ENCODE results near the gene LPIN1. TPM values are rescaled to one million over a fixed set of nuclear protein-coding genes. Genes with fewer than 3 reads are reported as not detected.

The LPIN1 gene
- total and polyA plus RNA-seq, 2 of the 13 experiments (the other 11 are each of a cell fraction or from before 2014, with no cell fraction given), result 9.7 to 19.4 TPM

GRCh38 chr2:11863513-11864328, 117.3 kb downstream of the LPIN1 start (continued):
- TF ChIP-seq SP2 (CRISPR knock-in tag; IDR thresholded peaks at IDR 0.05) (peak; percentile 56), ZFYVE20 (CRISPR knock-in tag; IDR thresholded peaks at IDR 0.05; ENCODE audit: borderline replicate concordance, low read depth) (no peak), ZNF232 (CRISPR knock-in tag; IDR thresholded peaks at IDR 0.05; ENCODE audit: borderline replicate concordance) (no peak), SNAPC5 (CRISPR knock-in tag; IDR thresholded peaks at IDR 0.05; ENCODE audit: borderline replicate concordance) (no peak), ZNF563 (CRISPR knock-in tag; IDR thresholded peaks at IDR 0.05) (no peak), HMGXB4 (CRISPR knock-in tag; IDR thresholded peaks at IDR 0.05; ENCODE audit: borderline replicate concordance in 1 of 2, low read depth in 1 of 2) (peak; percentile 43 to 60; a peak in 2 of 4 replicates), POLR2G (IDR thresholded peaks at IDR 0.05; ENCODE audit: low read depth, low read length) (no peak), SP140L (CRISPR knock-in tag; IDR thresholded peaks at IDR 0.05; ENCODE audit: borderline replicate concordance) (no peak), UBTF (CRISPR knock-in tag; IDR thresholded peaks at IDR 0.05) (0 out of 2 replicates have a peak, but pooled peaks have one; percentile 18), ZBTB3 (CRISPR knock-in tag; IDR thresholded peaks at IDR 0.05; ENCODE audit: borderline replicate concordance, low read depth) (0 out of 2 replicates have a peak, but pooled peaks have one; percentile 37), KDM3A (CRISPR knock-in tag; IDR thresholded peaks at IDR 0.05; ENCODE audit: low read depth) (peak; percentile 63; the same call in 1 of the 2 replicates), YEATS2 (CRISPR knock-in tag; IDR thresholded peaks at IDR 0.05; ENCODE audit: borderline replicate concordance) (peak; percentile 66; the same call in 1 of the 2 replicates), ZNF17 (CRISPR knock-in tag; IDR thresholded peaks at IDR 0.05) (no peak), TIGD3 (CRISPR knock-in tag; IDR thresholded peaks at IDR 0.05; ENCODE audit: borderline replicate concordance) (no peak), ASH2L (IDR thresholded peaks at IDR 0.05; ENCODE audit: insufficient read length, low read depth, low read length) (peak; percentile 47), SSRP1 (CRISPR knock-in tag; IDR thresholded peaks at IDR 0.05) (0 out of 2 replicates have a peak, but pooled peaks have one; percentile 42), HMGA1 (CRISPR knock-in tag; conservative IDR thresholded peaks at IDR 0.05) (no peak), NR1H2 (CRISPR knock-in tag; IDR thresholded peaks at IDR 0.05; ENCODE audit: borderline replicate concordance, low read depth) (no peak), ATF2 (CRISPR knock-in tag; IDR thresholded peaks at IDR 0.05) (no peak), TBL1XR1 (IDR thresholded peaks at IDR 0.05; ENCODE audit: borderline replicate concordance, low read length, partially characterized antibody) (no peak), KLF9 (CRISPR knock-in tag; IDR thresholded peaks at IDR 0.05; ENCODE audit: low read depth) (no peak)
